K562 (cell line): Measurements from ENCODE around the gene ST6GALNAC6. TPM values are rescaled to one million over a fixed set of nuclear protein-coding genes. Genes with fewer than 3 reads are reported as not detected.
A peak's percentile ranks its signal among the peaks of the same experiment; 100 is the strongest.

Source experiments
- ARID2 ChIP-seq: fragments of 450-650 bp; IDR thresholded peaks from 2 replicates; pipeline ENCODE4 v1.6.1; 2017; ENCODE audit warnings: antibody characterized with exemption, mild to moderate bottlenecking
- ATF1 ChIP-seq, 2 experiments: fragments of 450-650 bp in 1 of 2; IDR thresholded peaks; 2 replicates each; pipeline ENCODE4 v1.6.1; 2016; ENCODE audit warnings: missing compliant biosample characterization in 1 of 2, missing genetic modification characterization in 1 of 2
- BCOR ChIP-seq: fragments of 450-650 bp; IDR thresholded peaks from 2 replicates; pipeline ENCODE4 v1.6.1; 2016
- DLX4 ChIP-seq: fragments of 250-450 bp; sonication (Bioruptor Pico); IDR thresholded peaks from 2 replicates; pipeline ENCODE4 v1.6.1; 2021; ENCODE audit warnings: mild to moderate bottlenecking
- ELF4 ChIP-seq: fragments of 450-650 bp; formaldehyde crosslinking; IDR thresholded peaks from 2 replicates; pipeline ENCODE4 v1.4.0; 2022; ENCODE audit warnings: missing genetic modification characterization
- GTF2A2 ChIP-seq: IDR thresholded peaks from 2 replicates; pipeline ENCODE4 v1.6.1; 2016; ENCODE audit warnings: mild to moderate bottlenecking, missing genetic modification characterization, missing compliant biosample characterization
- JUNB ChIP-seq: fragments of 450-650 bp; formaldehyde crosslinking; conservative IDR thresholded peaks from 2 replicates; pipeline ENCODE4 v1.4.0; 2020; ENCODE audit warnings: mild to moderate bottlenecking
- MAZ ChIP-seq, 2 experiments: fragments of 450-650 bp in 1 of 2; sonication (generic) in 1 of 2; formaldehyde crosslinking; IDR thresholded peaks in 1 of 2; conservative IDR thresholded peaks in 1 of 2; 2 replicates each; pipeline versions ENCODE4 v1.4.0 to v1.5.0; 2020; ENCODE audit warnings: mild to moderate bottlenecking in 1 of 2, missing genetic modification reagents in 1 of 2
- PCBP1 ChIP-seq: fragments of 200-400 bp; formaldehyde crosslinking; IDR thresholded peaks from 2 replicates; pipeline ENCODE4 v1.6.1; 2018; ENCODE audit warnings: mild to moderate bottlenecking, low read depth, low read length; ENCODE audit not compliant: poor library complexity, severe bottlenecking
- POLR2B ChIP-seq: fragments of 450-650 bp; IDR thresholded peaks from 2 replicates; pipeline ENCODE4 v1.6.1; 2018; ENCODE audit warnings: low read depth; ENCODE audit not compliant: partially characterized antibody
- RNF2 ChIP-seq: sonication (generic); IDR thresholded peaks from 2 replicates; pipeline ENCODE4 v1.6.1; 2016
- SMAD3 ChIP-seq: fragments of 450-650 bp; formaldehyde crosslinking; conservative IDR thresholded peaks from 2 replicates; pipeline ENCODE4 v1.4.0; 2020; ENCODE audit warnings: mild to moderate bottlenecking
- SNRNP70 ChIP-seq: fragments of 200-400 bp; formaldehyde crosslinking; optimal IDR thresholded peaks from 2 replicates; pipeline ENCODE3; 2017; ENCODE audit warnings: low read depth, low read length
- TAF15 ChIP-seq: fragments of 200-400 bp; formaldehyde crosslinking; IDR thresholded peaks from 2 replicates; pipeline ENCODE4 v1.6.1; 2017; ENCODE audit warnings: mild to moderate bottlenecking, low read depth, low read length, moderate library complexity
- TAF7 ChIP-seq: fragments of 450-650 bp; IDR thresholded peaks from 2 replicates; pipeline ENCODE4 v1.6.1; 2016; ENCODE audit warnings: missing genetic modification characterization, missing compliant biosample characterization
- ZEB2 ChIP-seq: fragments of 450-650 bp; IDR thresholded peaks from 2 replicates; pipeline ENCODE4 v1.6.1; 2016
- ZNF324 ChIP-seq: fragments of 250-450 bp; sonication (Bioruptor Pico); IDR thresholded peaks from 2 replicates; pipeline ENCODE4 v1.4.0; 2020; ENCODE audit warnings: mild to moderate bottlenecking
- ZNF354B ChIP-seq: fragments of 250-450 bp; sonication (Bioruptor Pico); IDR thresholded peaks from 2 replicates; pipeline ENCODE4 v1.4.0; 2020
- ZNF395 ChIP-seq: fragments of 200-800 bp; sonication (Bioruptor generic); IDR thresholded peaks from 2 replicates; pipeline ENCODE4 v1.6.1; 2017; ENCODE audit warnings: missing genetic modification characterization, missing compliant biosample characterization
- ZNF740 ChIP-seq, 3 experiments: fragments of 200-800 bp in 1 of 3; sonication (Bioruptor generic) in 1 of 3; sonication (generic) in 1 of 3; formaldehyde crosslinking in 1 of 3; IDR thresholded peaks; 2 replicates each; pipeline versions ENCODE4 v1.6.1 to v1.8.0; 2016 to 2022; ENCODE audit warnings: mild to moderate bottlenecking in 2 of 3, missing compliant biosample characterization in 2 of 3, missing genetic modification characterization in 2 of 3, missing genetic modification reagents in 1 of 3
- polyA plus RNA-seq, 8 experiments: library from polyadenylated mRNA; depleted of rRNA in 4 of 8; stranded (reverse) in 5 of 8; unstranded in 3 of 8; fragments of >200 nt; fragmentation: Nextera tagmentation in 2 of 8; fragmentation: Illumina TruSeq in 1 of 8; extraction: Ambion mirVana in 2 of 8; extraction: Trizol in 1 of 8; gene quantifications; 2 replicates each; pipeline versions ENCODE4 v1.2.1 to v1.2.3, GENCODE V29; 2011 to 2014; ENCODE audit warnings: inconsistent platforms in 1 of 8, missing spikeins in 1 of 8
- total RNA-seq, 7 experiments: library from RNA; depleted of rRNA in 6 of 7; stranded (reverse); fragments of >200 nt in 6 of 7; fragmentation: Illumina TruSeq in 2 of 7; extraction: Trizol in 2 of 7; gene quantifications; 2 replicates each; pipeline versions ENCODE4 v1.2.1 to v1.2.3, GENCODE V29; 2011 to 2021; ENCODE audit warnings: low replicate concordance in 1 of 7
- TF ChIP-seq, protein P1 (sequence below): fragments of 200-800 bp; sonication (Bioruptor generic); IDR thresholded peaks from 2 replicates; pipeline ENCODE4 v1.6.1; 2017; ENCODE audit warnings: missing genetic modification characterization, missing compliant biosample characterization
- TF ChIP-seq, protein P2 (sequence below): fragments of 250-450 bp; sonication (Bioruptor Pico); IDR thresholded peaks from 2 replicates; pipeline ENCODE4 v1.4.0; 2020; ENCODE audit warnings: borderline replicate concordance

The ST6GALNAC6 gene
- total and polyA plus RNA-seq, 9 of the 15 experiments (the other 6 are each of a cell fraction or from before 2014, with no cell fraction given), result 0.13 to 23.0 (median 14.5) TPM

DNA sequence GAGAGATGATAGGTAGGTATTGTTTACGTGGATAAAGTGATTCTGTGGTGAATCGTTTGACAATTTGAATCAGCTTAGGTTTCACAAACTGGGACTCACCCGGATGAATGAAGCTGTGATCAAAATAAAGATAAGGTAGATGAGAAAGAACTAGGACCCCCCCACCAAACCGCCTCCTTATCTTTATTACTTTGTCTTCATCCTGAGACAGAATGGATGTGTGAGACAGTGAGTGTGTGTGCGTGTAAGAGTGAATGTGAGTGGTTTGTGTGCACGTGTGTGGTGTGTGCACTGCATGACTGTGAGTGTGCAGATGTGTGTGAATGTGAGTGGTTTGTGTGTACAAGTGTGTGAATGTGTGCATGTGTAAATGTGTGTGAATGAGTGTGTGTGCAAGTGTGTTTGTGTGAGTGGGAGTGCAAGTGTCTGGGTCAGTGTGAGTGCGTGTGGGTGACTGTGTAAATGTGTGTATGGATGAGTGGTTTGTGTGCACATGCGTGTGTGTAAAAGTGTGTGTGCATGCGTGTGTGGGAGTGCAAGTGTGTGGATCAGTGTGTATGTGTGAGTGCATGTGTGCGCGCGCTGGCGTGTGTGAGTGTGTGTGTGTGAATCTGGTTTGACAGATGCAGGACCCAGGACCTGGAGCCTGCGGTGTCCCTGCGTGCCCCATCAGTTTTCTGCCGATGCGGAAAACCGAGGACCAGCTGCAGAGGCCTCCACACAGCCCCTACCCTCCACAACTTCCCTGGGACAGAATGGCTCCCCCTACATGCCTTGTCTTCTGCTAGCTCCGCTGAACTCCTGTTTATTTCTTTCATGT is 33.5 kb downstream of the ST6GALNAC6 start (continued):
- TF ChIP-seq, protein P1, sequence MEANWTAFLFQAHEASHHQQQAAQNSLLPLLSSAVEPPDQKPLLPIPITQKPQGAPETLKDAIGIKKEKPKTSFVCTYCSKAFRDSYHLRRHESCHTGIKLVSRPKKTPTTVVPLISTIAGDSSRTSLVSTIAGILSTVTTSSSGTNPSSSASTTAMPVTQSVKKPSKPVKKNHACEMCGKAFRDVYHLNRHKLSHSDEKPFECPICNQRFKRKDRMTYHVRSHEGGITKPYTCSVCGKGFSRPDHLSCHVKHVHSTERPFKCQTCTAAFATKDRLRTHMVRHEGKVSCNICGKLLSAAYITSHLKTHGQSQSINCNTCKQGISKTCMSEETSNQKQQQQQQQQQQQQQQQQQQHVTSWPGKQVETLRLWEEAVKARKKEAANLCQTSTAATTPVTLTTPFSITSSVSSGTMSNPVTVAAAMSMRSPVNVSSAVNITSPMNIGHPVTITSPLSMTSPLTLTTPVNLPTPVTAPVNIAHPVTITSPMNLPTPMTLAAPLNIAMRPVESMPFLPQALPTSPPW (CRISPR knock-in tag), result no peak; the same call in 1 of the 2 replicates
- TF ChIP-seq ATF1 (CRISPR knock-in tag; IDR thresholded peaks at IDR 0.05) (no peak), ATF1 (tag; IDR thresholded peaks at IDR 0.05) (0 out of 2 replicates have a peak, but pooled peaks have one; percentile 9), ZNF740 (CRISPR knock-in tag; IDR thresholded peaks at IDR 0.05) (peak; percentile 82), ZNF740 (tag; IDR thresholded peaks at IDR 0.05) (peak in 1 of 2 experiments; percentile 81; a peak in 2 of 4 replicates), SMAD3 (no peak), POLR2B (peak; percentile 46), DLX4 (CRISPR knock-in tag) (no peak), ZEB2 (no peak), ZNF354B (CRISPR knock-in tag) (no peak), MAZ (CRISPR knock-in tag; conservative IDR thresholded peaks at IDR 0.05 in 1 of 2, IDR thresholded peaks at IDR 0.05 in 1 of 2) (peak in 1 of 2 experiments; percentile 24; a peak in 1 of 4 replicates), BCOR (peak; percentile 65; the same call in 1 of the 2 replicates), ZNF324 (no peak), SNRNP70 (no peak), PCBP1 (no peak), TAF7 (0 out of 2 replicates have a peak, but pooled peaks have one; percentile 18), TAF15 (no peak), ARID2 (no peak), RNF2 (no peak), JUNB (no peak), ELF4 (CRISPR knock-in tag) (peak; percentile 96), ZNF395 (CRISPR knock-in tag) (no peak; the same call in 1 of the 2 replicates), GTF2A2 (no peak)
- TF ChIP-seq, protein P2, sequence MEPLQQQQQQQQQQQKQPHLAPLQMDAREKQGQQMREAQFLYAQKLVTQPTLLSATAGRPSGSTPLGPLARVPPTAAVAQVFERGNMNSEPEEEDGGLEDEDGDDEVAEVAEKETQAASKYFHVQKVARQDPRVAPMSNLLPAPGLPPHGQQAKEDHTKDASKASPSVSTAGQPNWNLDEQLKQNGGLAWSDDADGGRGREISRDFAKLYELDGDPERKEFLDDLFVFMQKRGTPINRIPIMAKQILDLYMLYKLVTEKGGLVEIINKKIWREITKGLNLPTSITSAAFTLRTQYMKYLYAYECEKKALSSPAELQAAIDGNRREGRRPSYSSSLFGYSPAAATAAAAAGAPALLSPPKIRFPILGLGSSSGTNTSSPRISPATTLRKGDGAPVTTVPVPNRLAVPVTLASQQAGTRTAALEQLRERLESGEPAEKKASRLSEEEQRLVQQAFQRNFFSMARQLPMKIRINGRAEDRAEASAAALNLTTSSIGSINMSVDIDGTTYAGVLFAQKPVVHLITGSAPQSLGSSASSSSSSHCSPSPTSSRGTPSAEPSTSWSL, result no peak
